Natural killer cell treated with Interleukin-12 subunit alpha and Interleukin-12 subunit beta and Interleukin-15 and Interleukin-18, amount 100 ng/mL, for 72 hours (primary cell): ENCODE measurements around the gene VLDLR. TPM values are rescaled to one million over a fixed set of nuclear protein-coding genes. Genes with fewer than 3 reads are reported as not detected.

ENCODE experiments used
- ATAC-seq, 2 donors: fragments of 150-1000 bp; cut with Tn5 transposase in 1 of 2; sonication (Bioruptor Pico), chemical (Tn5 transposase) in 1 of 2; 2 replicates each; pipeline ENCODE4 v1.10.0; 2021
- DNase-seq: peaks from one replicate; pipeline ENCODE4 v3.0.0; 2022; ENCODE audit warnings: low spot score
- H3K27ac Mint-ChIP-seq, 2 donors: 1 replicate in 1 of 2; 2 replicates in 1 of 2; pipeline ENCODE4 v1.8.0; 2022; ENCODE audit warnings: mixed read lengths in 2 of 2, mild to moderate bottlenecking in 1 of 2, moderate library complexity in 1 of 2
- H3K27me3 Mint-ChIP-seq, 2 donors: 1 replicate in 1 of 2; 2 replicates in 1 of 2; pipeline ENCODE4 v1.8.0; 2022; ENCODE audit warnings: mixed read lengths in 2 of 2
- H3K36me3 Mint-ChIP-seq: one replicate; pipeline ENCODE4 v1.8.0; 2022; ENCODE audit warnings: mixed read lengths
- H3K4me1 Mint-ChIP-seq, 2 donors: 1 replicate in 1 of 2; 2 replicates in 1 of 2; pipeline ENCODE4 v1.8.0; 2022; ENCODE audit warnings: low read depth in 2 of 2, mixed read lengths in 2 of 2, mild to moderate bottlenecking in 1 of 2
- H3K4me3 Mint-ChIP-seq: one replicate; pipeline ENCODE4 v1.8.0; 2022; ENCODE audit warnings: mixed read lengths
- H3K9me3 Mint-ChIP-seq: 2 replicates; pipeline ENCODE4 v1.8.0; 2022; ENCODE audit warnings: mixed read lengths
- total RNA-seq, 2 donors: library from RNA; stranded (reverse); gene quantifications; one replicate each; pipeline ENCODE4 v1.2.3, GENCODE V29; 2022

The VLDLR gene
- total RNA-seq, 2 donors from 2014 or later = 5.9 to 20.3 TPM

DNA sequence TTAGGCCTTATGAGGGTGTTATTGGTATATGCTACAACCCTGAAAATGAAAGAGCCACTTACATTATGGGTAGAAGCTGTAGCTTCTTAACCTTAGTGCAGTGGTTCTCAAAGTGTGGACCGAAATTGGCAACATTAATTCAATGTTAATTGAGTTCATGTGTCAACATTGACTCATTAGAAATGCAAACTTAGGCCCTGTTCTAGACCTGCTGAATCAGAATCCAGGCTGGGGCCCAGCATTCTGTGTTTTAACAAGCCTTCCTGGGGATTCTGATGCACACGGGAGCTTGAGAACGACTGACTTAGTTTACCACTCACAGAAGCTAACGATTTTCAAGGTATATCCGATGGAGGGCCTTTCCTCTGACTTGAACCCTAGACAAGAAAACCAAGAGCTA lies 7.3 kb downstream of the VLDLR start:
- no peaks in the 10 kb centered on the region for H3K36me3 Mint-ChIP-seq
- H3K27me3 Mint-ChIP-seq = peaks cover 21 to 25% of the 10 kb centered on the region in 2 donors
- H3K9me3 Mint-ChIP-seq = no peaks in the 10 kb centered on the region
- H3K27ac Mint-ChIP-seq = no peak overlapping the region
- ATAC-seq = no peak
- peaks cover 4 to 9% of the 10 kb centered on the region in 2 donors for H3K4me1 Mint-ChIP-seq
- no peak overlapping the region for H3K4me3 Mint-ChIP-seq
- DNase-seq = no peak

DNA sequence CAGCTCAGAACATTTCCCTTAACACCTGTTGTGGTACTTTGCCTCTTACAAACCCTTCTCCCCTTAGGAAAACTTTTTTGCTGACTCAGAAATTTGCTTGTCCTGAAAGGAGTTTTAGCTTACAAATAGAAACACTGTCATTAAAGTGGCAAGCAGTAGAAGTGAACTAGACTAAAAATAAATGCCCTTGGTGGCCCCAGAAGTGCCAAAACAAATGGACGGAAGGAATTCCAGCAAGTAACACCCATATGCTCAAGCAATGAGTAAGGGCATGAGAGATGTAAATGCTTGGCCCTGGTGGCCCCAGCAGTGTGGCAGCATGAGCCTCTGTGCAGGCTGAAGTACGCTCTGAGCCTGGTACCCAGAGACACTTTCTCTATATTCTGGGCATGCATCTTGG lies 8.6 kb downstream of the VLDLR start:
- Mint-ChIP-seq H3K27me3 (peaks cover 19% of the 10 kb centered on the region in 2 donors), H3K27ac (no peak overlapping the region), H3K9me3 (no peaks in the 10 kb centered on the region), H3K4me1 (peaks cover 5 to 13% of the 10 kb centered on the region in 2 donors), H3K4me3 (no peak overlapping the region), H3K36me3 (no peaks in the 10 kb centered on the region)
- no peak for DNase-seq
- ATAC-seq = no peak

DNA sequence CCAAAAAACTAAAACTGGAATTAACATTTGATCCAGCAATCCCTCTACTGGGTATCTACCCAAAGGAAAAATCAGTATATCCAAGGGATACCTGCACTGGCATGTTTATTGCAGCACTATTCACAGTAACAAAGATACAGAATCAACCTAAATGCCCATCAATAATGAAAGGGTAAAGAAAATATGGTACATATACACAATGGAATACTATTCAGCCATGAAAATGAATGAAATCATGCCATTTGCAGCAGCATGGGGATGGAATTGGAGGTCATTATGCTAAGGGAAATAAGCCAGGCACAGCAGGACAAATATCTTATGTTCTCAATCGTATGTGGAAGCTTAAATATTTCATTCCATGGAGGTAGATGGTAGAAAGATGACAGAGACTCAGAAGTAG lies 9.7 kb downstream of the VLDLR start:
- no peak for DNase-seq
- peaks cover 12 to 16% of the 10 kb centered on the region in 2 donors for H3K27me3 Mint-ChIP-seq
- H3K4me3 Mint-ChIP-seq = no peak overlapping the region
- H3K36me3 Mint-ChIP-seq = no peaks in the 10 kb centered on the region
- peaks cover 5 to 13% of the 10 kb centered on the region in 2 donors for H3K4me1 Mint-ChIP-seq
- no peak for ATAC-seq
- H3K9me3 Mint-ChIP-seq = no peaks in the 10 kb centered on the region
- H3K27ac Mint-ChIP-seq = no peak overlapping the region

DNA sequence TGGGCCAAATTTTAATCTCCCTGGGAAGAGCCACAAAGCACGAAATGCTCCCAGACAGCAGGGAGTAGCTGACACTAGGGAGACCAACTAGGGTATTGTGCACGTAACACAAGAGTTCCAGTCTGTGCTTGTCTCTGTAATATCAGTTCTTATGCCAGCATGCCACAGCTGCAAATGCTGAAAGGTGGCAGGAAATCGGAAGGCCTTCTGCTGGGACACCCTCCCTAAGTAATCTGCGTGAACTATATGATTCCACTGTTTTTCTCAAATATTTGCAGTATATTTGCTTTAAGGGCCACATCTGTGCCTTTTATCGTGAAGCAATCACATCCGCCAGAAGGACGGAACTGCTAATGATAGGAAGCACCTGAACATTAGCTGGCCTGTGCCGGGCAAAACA lies 12.6 kb downstream of the VLDLR start:
- Mint-ChIP-seq H3K9me3 (peaks cover 3% of the 10 kb centered on the region), H3K27me3 (peaks cover 11 to 12% of the 10 kb centered on the region in 2 donors), H3K4me1 (peaks cover 10 to 13% of the 10 kb centered on the region in 2 donors), H3K27ac (no peak overlapping the region), H3K36me3 (no peaks in the 10 kb centered on the region), H3K4me3 (no peak overlapping the region)
- no peak for ATAC-seq
- no peak for DNase-seq

DNA sequence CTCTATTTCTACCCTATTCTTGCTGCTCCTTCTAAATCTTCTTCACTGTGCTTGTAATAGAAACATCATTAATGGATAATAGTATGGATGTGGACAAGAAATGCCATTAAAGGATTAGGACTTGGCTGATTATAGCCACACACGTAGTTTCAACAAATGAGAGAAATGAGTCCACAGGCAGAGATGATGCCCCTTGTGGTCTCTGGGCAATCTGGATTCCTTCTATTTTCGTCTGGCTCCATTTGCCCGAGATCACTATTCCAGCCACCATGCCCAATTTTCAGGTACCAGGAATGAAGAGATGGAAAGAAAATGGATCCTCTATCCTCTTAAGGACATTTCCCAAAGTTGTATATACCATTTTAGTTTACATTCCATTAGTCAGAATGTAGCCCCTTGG lies 13.2 kb downstream of the VLDLR start:
- peaks cover 11 to 12% of the 10 kb centered on the region in 2 donors for H3K27me3 Mint-ChIP-seq

DNA sequence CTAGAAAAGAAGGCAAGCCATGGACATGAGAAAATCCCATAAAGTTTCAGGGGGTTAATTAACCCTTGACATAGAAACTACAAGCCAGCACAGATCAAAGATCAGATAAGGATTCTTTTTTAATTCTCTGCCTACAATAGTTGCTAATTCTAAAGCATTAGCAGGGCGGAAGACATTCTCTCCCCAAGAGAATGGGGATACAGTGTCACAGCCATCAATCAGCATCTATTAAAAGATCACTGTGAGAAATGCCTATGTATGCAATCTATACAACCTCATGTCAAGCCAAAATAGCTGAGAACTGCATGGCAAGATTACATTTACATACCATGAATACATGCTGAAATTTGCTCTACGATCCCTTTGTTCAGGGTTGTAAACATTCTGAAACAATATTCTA lies 14.3 kb downstream of the VLDLR start:
- H3K27ac Mint-ChIP-seq = no peak overlapping the region
- peaks cover 15 to 22% of the 10 kb centered on the region in 2 donors for H3K4me1 Mint-ChIP-seq
- peaks cover 6% of the 10 kb centered on the region for H3K36me3 Mint-ChIP-seq
- peaks cover 5% of the 10 kb centered on the region for H3K9me3 Mint-ChIP-seq
- DNase-seq (no peak), ATAC-seq (no peak)
- peaks cover 11 to 12% of the 10 kb centered on the region in 2 donors for H3K27me3 Mint-ChIP-seq
- H3K4me3 Mint-ChIP-seq = no peak overlapping the region

More for the DNA sequence above, 13.2 kb downstream of the VLDLR start:
- Mint-ChIP-seq H3K4me1 (peaks cover 15 to 18% of the 10 kb centered on the region in 2 donors), H3K27ac (no peak overlapping the region), H3K36me3 (no peaks in the 10 kb centered on the region), H3K4me3 (no peak overlapping the region), H3K9me3 (peaks cover 3% of the 10 kb centered on the region)
- no peak for ATAC-seq
- no peak for DNase-seq

DNA sequence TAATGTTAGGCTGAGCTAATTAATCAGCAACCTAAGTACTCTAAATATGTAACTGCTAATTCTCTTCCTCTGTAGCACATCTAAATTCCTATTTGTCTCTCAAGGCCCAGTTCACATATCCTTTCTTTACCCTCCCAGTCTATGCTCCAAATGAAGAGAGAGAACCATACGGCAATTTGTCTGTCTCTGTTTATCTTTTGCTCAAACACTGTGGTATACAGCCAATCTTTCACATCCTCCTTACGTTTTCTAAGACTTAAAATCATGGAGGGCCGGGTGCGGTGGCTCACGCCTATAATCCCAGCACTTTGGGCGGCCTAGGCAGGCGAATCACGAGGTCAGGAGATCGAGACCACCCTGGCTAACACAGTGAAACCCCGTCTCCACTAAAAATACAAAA lies 15.8 kb downstream of the VLDLR start:
- Mint-ChIP-seq H3K27me3 (peaks cover 7% of the 10 kb centered on the region in 2 donors), H3K4me1 (peaks cover 15 to 22% of the 10 kb centered on the region in 2 donors), H3K27ac (no peak overlapping the region), H3K36me3 (peaks cover 6% of the 10 kb centered on the region), H3K9me3 (peaks cover 5% of the 10 kb centered on the region), H3K4me3 (no peak overlapping the region)
- no peak for DNase-seq
- no peak for ATAC-seq

DNA sequence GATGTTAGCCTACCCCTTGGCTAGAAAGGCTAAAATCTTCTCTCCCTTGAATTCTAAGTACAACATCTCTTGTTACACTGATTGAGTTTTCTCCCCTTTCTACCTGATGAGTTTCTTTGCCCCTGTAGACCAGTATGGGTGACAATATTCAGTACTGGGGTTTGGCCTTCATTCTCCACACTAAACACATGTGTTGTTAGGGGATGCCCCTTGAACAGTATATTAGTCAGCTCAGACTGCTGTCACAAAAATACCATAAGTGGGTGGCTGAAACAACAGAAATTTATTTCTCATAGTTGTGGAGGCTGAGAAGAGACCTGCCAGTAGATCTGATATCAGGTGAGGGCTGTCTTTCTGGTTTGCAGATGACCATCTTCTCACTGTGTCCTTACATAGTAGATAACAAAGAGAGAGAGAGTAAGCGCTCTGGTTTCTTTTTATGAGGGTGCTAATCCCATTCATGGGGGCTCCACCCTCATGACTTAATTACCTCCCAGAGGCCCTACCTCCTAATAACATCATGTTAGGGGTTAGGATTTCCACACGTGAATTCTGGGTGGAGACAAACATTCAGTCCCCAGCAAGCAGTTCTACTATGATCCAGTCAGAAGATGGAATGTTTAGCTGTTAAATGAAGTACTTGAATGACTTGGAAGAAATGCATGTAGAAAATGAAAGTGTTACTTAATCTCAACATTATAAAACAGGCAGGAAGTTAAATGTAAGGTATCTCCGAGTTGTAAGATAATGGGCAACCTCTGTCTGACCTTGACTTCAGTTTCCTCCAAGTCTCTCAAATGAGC lies 17.5 kb downstream of the VLDLR start:
- H3K9me3 Mint-ChIP-seq = peaks cover 5% of the 10 kb centered on the region
- H3K36me3 Mint-ChIP-seq = peaks cover 12% of the 10 kb centered on the region
- ATAC-seq = peak; percentile 65 to 69
- H3K27me3 Mint-ChIP-seq = peaks cover 5 to 7% of the 10 kb centered on the region in 2 donors
- H3K4me1 Mint-ChIP-seq = peaks cover 15 to 21% of the 10 kb centered on the region in 2 donors
- H3K27ac Mint-ChIP-seq = peak overlapping the region in 1 of 2 donors; percentile 50
- no peak for DNase-seq
- H3K4me3 Mint-ChIP-seq = no peak overlapping the region

DNA sequence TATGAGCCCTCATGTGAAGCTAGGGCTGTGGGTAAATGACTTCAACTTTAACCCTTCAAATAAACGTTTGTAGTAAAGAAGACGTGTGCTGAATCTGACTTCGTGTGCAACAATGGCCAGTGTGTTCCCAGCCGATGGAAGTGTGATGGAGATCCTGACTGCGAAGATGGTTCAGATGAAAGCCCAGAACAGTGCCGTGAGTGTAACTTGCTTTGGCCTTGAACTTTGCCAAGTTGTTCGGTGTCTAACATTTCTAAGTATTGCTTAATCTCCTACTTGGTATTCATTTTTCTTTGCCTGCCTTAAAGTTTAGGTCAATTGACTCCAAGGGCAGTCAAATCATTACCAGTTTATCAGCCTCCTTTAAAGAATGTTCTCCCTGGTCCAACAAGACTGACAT lies 18.2 kb downstream of the VLDLR start:
- H3K4me1 Mint-ChIP-seq = peaks cover 11 to 16% of the 10 kb centered on the region in 2 donors
- ATAC-seq (no peak), DNase-seq (no peak)
- no peak overlapping the region for H3K4me3 Mint-ChIP-seq
- H3K9me3 Mint-ChIP-seq = peaks cover 5% of the 10 kb centered on the region
- H3K27me3 Mint-ChIP-seq = peaks cover under 1 to 2% of the 10 kb centered on the region in 2 donors
- peaks cover 12% of the 10 kb centered on the region for H3K36me3 Mint-ChIP-seq
- H3K27ac Mint-ChIP-seq = peak overlapping the region in 1 of 2 donors; percentile 50

DNA sequence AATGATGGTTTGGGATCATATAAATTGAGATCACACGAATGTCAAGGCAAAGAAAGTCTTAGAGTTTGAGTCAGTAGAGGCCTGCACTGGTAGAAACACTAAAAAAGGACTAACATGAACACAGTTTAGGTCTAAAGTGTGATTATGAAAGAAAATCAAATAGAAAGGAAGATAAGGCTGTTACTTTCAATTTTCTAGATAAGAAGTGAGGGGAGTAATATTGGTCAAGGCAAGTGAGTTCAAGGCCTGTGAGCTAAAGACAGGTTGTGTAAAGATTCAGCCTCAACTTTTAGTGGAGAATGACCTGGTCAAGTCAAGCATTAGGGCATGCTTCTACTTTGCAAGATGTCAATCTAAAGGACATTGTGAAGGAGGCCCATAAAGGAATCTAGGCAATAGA lies 19.0 kb downstream of the VLDLR start:
- peaks cover 12% of the 10 kb centered on the region for H3K36me3 Mint-ChIP-seq

DNA sequence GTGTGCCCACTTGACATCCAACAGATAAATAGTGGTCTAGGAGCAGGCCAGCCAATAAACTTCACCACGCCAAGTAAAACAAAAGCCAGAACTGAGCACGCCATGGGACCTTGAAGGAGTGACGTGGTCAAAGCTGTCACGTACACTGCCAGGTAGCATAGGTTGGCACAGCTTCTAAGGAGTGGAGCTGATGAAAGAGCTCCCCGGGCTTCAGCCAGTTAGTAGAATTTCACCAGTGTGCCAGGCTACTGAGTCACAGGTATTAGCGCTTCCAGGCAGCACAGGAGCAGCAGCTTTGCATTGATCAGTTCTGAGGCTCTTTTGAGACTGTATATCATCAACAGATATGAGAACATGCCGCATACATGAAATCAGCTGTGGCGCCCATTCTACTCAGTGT lies 19.4 kb downstream of the VLDLR start:
- H3K9me3 Mint-ChIP-seq = peaks cover 5% of the 10 kb centered on the region

More for the DNA sequence above, 19.0 kb downstream of the VLDLR start:
- peaks cover 10 to 15% of the 10 kb centered on the region in 2 donors for H3K4me1 Mint-ChIP-seq
- peak overlapping the region in 1 of 2 donors; percentile 12 for H3K27ac Mint-ChIP-seq
- H3K27me3 Mint-ChIP-seq = no peaks in the 10 kb centered on the region
- peaks cover 5% of the 10 kb centered on the region for H3K9me3 Mint-ChIP-seq
- ATAC-seq (no peak), DNase-seq (no peak)
- no peak overlapping the region for H3K4me3 Mint-ChIP-seq

DNA sequence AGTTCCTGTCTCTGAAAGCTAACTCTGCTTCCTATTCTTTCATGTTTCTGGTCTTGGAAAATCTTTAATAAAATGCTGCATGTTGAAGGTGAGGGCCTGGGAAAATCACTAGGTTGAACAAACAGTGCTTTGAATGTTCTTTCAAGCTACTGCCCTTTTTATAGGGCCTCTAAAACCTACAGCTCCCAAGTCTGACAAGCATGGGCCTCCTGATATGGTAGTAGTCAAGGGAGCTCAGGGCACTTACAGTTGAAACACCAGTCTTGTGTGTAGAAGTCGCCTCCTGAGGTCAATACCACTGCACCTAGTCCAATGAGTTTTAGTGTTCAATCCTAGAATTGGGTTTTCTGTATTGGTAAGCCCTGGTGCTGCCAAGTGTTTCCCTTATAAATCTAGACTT lies 20.5 kb downstream of the VLDLR start:
- Mint-ChIP-seq H3K36me3 (peaks cover 12% of the 10 kb centered on the region), H3K4me1 (peaks cover 10 to 15% of the 10 kb centered on the region in 2 donors), H3K27ac (no peak overlapping the region), H3K9me3 (peaks cover 5% of the 10 kb centered on the region), H3K4me3 (no peak overlapping the region), H3K27me3 (no peaks in the 10 kb centered on the region)
- DNase-seq = no peak
- ATAC-seq = no peak

More for the DNA sequence above, 19.4 kb downstream of the VLDLR start:
- H3K27ac Mint-ChIP-seq = no peak overlapping the region
- H3K36me3 Mint-ChIP-seq = peaks cover 12% of the 10 kb centered on the region
- ATAC-seq (no peak), DNase-seq (no peak)
- H3K4me3 Mint-ChIP-seq = no peak overlapping the region
- no peaks in the 10 kb centered on the region for H3K27me3 Mint-ChIP-seq
- peaks cover 10 to 15% of the 10 kb centered on the region in 2 donors for H3K4me1 Mint-ChIP-seq

DNA sequence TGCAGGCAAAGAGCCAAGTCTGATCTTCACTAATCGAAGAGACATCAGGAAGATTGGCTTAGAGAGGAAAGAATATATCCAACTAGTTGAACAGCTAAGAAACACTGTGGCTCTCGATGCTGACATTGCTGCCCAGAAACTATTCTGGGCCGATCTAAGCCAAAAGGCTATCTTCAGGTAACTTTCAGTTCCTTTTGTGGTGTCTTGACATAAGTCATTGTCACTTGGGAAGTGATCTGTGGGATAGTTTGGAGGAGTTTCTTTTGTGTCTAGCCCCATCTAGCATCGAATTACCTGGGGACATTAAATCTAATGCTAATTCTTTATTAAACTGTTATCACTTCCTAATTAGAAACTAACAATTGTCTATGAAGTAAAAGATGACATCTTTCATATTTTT lies 24.0 kb downstream of the VLDLR start:
- DNase-seq = no peak
- no peak overlapping the region for H3K27ac Mint-ChIP-seq
- H3K27me3 Mint-ChIP-seq = no peaks in the 10 kb centered on the region
- H3K36me3 Mint-ChIP-seq = peaks cover 8% of the 10 kb centered on the region
- H3K9me3 Mint-ChIP-seq = peaks cover under 1% of the 10 kb centered on the region
- no peak for ATAC-seq
- peaks cover 0 to 1% of the 10 kb centered on the region in 2 donors for H3K4me1 Mint-ChIP-seq
- H3K4me3 Mint-ChIP-seq = no peak overlapping the region

DNA sequence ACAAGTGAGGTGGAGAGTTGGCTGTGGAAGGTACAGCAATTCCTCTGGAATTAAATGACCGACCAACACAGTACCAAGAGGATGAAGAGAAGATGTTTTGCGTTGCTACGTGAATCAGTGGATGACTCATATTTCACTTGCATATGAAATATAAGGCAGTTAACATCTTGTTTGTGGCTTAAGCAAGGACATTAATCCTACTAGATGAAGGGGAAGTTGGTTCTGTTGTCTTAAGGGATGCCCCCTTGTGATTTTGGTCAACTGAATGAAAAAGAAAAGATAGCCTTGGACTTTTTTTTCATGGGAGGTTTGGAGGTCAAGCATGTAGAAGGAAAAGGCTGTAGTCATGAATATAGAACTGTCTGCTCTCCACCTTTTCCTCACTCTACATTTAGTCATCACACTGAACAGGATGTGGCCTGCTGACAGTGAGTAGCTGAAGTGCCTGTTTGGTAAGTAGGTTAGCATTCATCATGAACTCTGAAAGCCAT lies 33.9 kb downstream of the VLDLR start:
- H3K4me1 Mint-ChIP-seq = peaks cover 33 to 35% of the 10 kb centered on the region in 2 donors
- ATAC-seq (peak; percentile 91 to 94), DNase-seq (peak; percentile 73)
- H3K9me3 Mint-ChIP-seq = no peaks in the 10 kb centered on the region
- H3K36me3 Mint-ChIP-seq = peaks cover 13% of the 10 kb centered on the region
- peak overlapping the region; percentile 93 to 95 for H3K27ac Mint-ChIP-seq
- no peaks in the 10 kb centered on the region for H3K27me3 Mint-ChIP-seq
- H3K4me3 Mint-ChIP-seq = peak overlapping the region; percentile 61
